Neural cell (in vitro differentiated cells): ENCODE measurements around the gene DENND5B. TPM values are rescaled to one million over a fixed set of nuclear protein-coding genes. Genes with fewer than 3 reads are reported as not detected.

Experiments used
- H2AFZ ChIP-seq: fragments of 200-600, 300-800 bp; sonication (generic), shearing (Covaris generic); 2 replicates; pipeline ENCODE4 v1.6.0; 2014; ENCODE audit warnings: low read depth, mild to moderate bottlenecking, antibody characterized with exemption, low read length, moderate library complexity
- H3F3A ChIP-seq: fragments of 200-600 bp; shearing (Covaris generic); 2 replicates; pipeline ENCODE4 v1.6.1; 2016; ENCODE audit warnings: mild to moderate bottlenecking, moderate library complexity, mixed read lengths, antibody characterized with exemption, low read length; ENCODE audit not compliant: insufficient read depth, poor library complexity, severe bottlenecking
- H3K27ac ChIP-seq: fragments of 200-600, 300-800 bp; sonication (generic), shearing (Covaris generic); 2 replicates; pipeline ENCODE4 v1.5.1; 2014; ENCODE audit warnings: mild to moderate bottlenecking, low read length, moderate library complexity
- H3K27me3 ChIP-seq: fragments of 300-800, 200-600 bp; sonication (generic), shearing (Covaris generic); 2 replicates; pipeline ENCODE4 v1.6.0; 2014; ENCODE audit warnings: mild to moderate bottlenecking, low read depth, low read length, moderate library complexity; ENCODE audit not compliant: insufficient read depth
- H3K36me3 ChIP-seq: fragments of 300-800, 200-600 bp; sonication (generic), shearing (Covaris generic); 2 replicates; pipeline ENCODE4 v1.5.1; 2014; ENCODE audit warnings: mild to moderate bottlenecking, antibody characterized with exemption, low read length, moderate library complexity; ENCODE audit not compliant: insufficient read depth
- H3K4me2 ChIP-seq: fragments of 300-800, 200-600 bp; sonication (generic), shearing (Covaris generic); 2 replicates; pipeline ENCODE4 v1.6.0; 2014; ENCODE audit warnings: mild to moderate bottlenecking, low read length
- H3K4me3 ChIP-seq: fragments of 300-800, 200-600 bp; sonication (generic), shearing (Covaris generic); 2 replicates; pipeline ENCODE4 v1.5.1; 2014; ENCODE audit warnings: mild to moderate bottlenecking, low read length, moderate library complexity
- H3K79me2 ChIP-seq: fragments of 200-600 bp; shearing (Covaris generic); replicated peaks from 2 replicates; pipeline ENCODE4 v1.6.0; 2014; ENCODE audit warnings: mild to moderate bottlenecking, low read length, moderate library complexity; ENCODE audit not compliant: insufficient read depth
- H3K9ac ChIP-seq: fragments of 300-800, 200-600 bp; sonication (generic), shearing (Covaris generic); 2 replicates; pipeline ENCODE4 v1.6.1; 2016; ENCODE audit warnings: mild to moderate bottlenecking, low read length, mixed read lengths
- H3K9me2 ChIP-seq: fragments of 200-600 bp; shearing (Covaris generic); 2 replicates; pipeline ENCODE4 v1.6.1; 2016; ENCODE audit warnings: mild to moderate bottlenecking, low read length, mixed read lengths; ENCODE audit not compliant: insufficient read depth
- H3K9me3 ChIP-seq: fragments of 200-600, 300-800 bp; sonication (generic), shearing (Covaris generic); 2 replicates; pipeline ENCODE4 v1.6.1; 2016; ENCODE audit warnings: mild to moderate bottlenecking, mixed run types, low read length, moderate library complexity, mixed read lengths
- H4K20me1 ChIP-seq: fragments of 200-600 bp; shearing (Covaris generic); 2 replicates; pipeline ENCODE4 v1.6.1; 2016; ENCODE audit warnings: mild to moderate bottlenecking, mixed run types; ENCODE audit not compliant: insufficient read depth
- EP300 ChIP-seq: fragments of 450-650 bp; conservative IDR thresholded peaks from 2 replicates; pipeline ENCODE4 v1.6.1; 2014; ENCODE audit warnings: antibody characterized with exemption, mild to moderate bottlenecking, moderate library complexity; ENCODE audit not compliant: poor library complexity, severe bottlenecking
- EZH2 ChIP-seq: fragments of 200-600, 300-800 bp; shearing (Covaris generic), sonication (generic); IDR thresholded peaks from 2 replicates; pipeline ENCODE4 v1.6.1; 2014; ENCODE audit warnings: antibody characterized with exemption, low read length, borderline replicate concordance, mild to moderate bottlenecking; ENCODE audit not compliant: insufficient read depth, poor library complexity, severe bottlenecking
- MXI1 ChIP-seq: fragments of 450-650 bp; conservative IDR thresholded peaks from 2 replicates; pipeline ENCODE4 v1.6.1; 2014; ENCODE audit warnings: antibody characterized with exemption, mild to moderate bottlenecking; ENCODE audit not compliant: poor library complexity, severe bottlenecking
- POLR2AphosphoS5 ChIP-seq: IDR thresholded peaks from 2 replicates; pipeline ENCODE4 v1.6.1; 2012
- RAD21 ChIP-seq: fragments of 450-650 bp; conservative IDR thresholded peaks from 2 replicates; pipeline ENCODE4 v1.6.1; 2014; ENCODE audit warnings: antibody characterized with exemption, mild to moderate bottlenecking, moderate library complexity
- SMC3 ChIP-seq: fragments of 450-650 bp; conservative IDR thresholded peaks from 2 replicates; pipeline ENCODE4 v1.6.1; 2014; ENCODE audit warnings: antibody characterized with exemption, mild to moderate bottlenecking, moderate library complexity; ENCODE audit not compliant: poor library complexity
- TAF1 ChIP-seq: IDR thresholded peaks from 2 replicates; pipeline ENCODE4 v1.6.1; 2012; ENCODE audit warnings: low read depth
- polyA plus RNA-seq: library from polyadenylated mRNA; depleted of rRNA; stranded (reverse); fragments of >200 nt; gene quantifications from 2 replicates; pipeline ENCODE4 v1.2.3, GENCODE V29; 2014
- TF ChIP-seq, protein P1 (sequence below): fragments of 450-650 bp; IDR thresholded peaks from 2 replicates; pipeline ENCODE4 v1.5.1; 2014; ENCODE audit warnings: antibody characterized with exemption, mild to moderate bottlenecking, moderate library complexity; ENCODE audit not compliant: poor library complexity, severe bottlenecking
- TF ChIP-seq, protein P2 (sequence below): IDR thresholded peaks from 2 replicates; pipeline ENCODE4 v1.6.1; 2012; ENCODE audit warnings: borderline replicate concordance

DENND5B gene
- polyA plus RNA-seq, 1 donor from 2014 or later, result 23.8 TPM

DNA sequence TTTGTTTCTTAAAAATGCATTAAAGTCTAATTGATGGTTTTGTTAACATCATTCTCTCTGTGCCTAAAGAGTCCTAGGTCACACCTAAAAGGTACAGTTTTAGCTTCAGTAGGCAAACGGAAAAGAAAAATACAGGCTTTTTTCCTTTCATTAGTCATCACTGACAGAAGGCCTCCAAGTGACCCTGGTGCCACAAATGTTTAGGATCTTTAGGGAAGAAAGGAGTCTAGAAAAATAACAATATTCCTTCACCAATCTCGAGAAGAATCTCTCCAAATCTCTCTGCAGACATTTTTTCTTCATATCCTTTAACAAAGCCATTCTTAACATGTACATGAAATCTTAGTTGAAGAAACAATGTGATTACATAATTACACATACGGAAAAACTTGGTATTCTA is 2.0 kb downstream of the DENND5B start:
- Histone ChIP-seq H3K4me2 (peak overlapping the region; percentile 65), H3K9me2 (no peaks in the 10 kb centered on the region), H3K9ac (peak overlapping the region; percentile 92), H3K36me3 (no peaks in the 10 kb centered on the region), H3K27me3 (no peaks in the 10 kb centered on the region), H3K79me2 (peaks cover 61% of the 10 kb centered on the region), H2AFZ (no peak overlapping the region), H3F3A (no peaks in the 10 kb centered on the region), H3K9me3 (no peaks in the 10 kb centered on the region), H3K4me3 (peak overlapping the region; percentile 98), H3K27ac (peak overlapping the region; percentile 87), H4K20me1 (no peaks in the 10 kb centered on the region)
- no peak for TF ChIP-seq TAF1
- TF ChIP-seq, protein P1, sequence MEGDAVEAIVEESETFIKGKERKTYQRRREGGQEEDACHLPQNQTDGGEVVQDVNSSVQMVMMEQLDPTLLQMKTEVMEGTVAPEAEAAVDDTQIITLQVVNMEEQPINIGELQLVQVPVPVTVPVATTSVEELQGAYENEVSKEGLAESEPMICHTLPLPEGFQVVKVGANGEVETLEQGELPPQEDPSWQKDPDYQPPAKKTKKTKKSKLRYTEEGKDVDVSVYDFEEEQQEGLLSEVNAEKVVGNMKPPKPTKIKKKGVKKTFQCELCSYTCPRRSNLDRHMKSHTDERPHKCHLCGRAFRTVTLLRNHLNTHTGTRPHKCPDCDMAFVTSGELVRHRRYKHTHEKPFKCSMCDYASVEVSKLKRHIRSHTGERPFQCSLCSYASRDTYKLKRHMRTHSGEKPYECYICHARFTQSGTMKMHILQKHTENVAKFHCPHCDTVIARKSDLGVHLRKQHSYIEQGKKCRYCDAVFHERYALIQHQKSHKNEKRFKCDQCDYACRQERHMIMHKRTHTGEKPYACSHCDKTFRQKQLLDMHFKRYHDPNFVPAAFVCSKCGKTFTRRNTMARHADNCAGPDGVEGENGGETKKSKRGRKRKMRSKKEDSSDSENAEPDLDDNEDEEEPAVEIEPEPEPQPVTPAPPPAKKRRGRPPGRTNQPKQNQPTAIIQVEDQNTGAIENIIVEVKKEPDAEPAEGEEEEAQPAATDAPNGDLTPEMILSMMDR, result no peak
- no peak for TF ChIP-seq EZH2
- no peak for TF ChIP-seq RAD21
- no peak for TF ChIP-seq MXI1
- TF ChIP-seq, protein P2, sequence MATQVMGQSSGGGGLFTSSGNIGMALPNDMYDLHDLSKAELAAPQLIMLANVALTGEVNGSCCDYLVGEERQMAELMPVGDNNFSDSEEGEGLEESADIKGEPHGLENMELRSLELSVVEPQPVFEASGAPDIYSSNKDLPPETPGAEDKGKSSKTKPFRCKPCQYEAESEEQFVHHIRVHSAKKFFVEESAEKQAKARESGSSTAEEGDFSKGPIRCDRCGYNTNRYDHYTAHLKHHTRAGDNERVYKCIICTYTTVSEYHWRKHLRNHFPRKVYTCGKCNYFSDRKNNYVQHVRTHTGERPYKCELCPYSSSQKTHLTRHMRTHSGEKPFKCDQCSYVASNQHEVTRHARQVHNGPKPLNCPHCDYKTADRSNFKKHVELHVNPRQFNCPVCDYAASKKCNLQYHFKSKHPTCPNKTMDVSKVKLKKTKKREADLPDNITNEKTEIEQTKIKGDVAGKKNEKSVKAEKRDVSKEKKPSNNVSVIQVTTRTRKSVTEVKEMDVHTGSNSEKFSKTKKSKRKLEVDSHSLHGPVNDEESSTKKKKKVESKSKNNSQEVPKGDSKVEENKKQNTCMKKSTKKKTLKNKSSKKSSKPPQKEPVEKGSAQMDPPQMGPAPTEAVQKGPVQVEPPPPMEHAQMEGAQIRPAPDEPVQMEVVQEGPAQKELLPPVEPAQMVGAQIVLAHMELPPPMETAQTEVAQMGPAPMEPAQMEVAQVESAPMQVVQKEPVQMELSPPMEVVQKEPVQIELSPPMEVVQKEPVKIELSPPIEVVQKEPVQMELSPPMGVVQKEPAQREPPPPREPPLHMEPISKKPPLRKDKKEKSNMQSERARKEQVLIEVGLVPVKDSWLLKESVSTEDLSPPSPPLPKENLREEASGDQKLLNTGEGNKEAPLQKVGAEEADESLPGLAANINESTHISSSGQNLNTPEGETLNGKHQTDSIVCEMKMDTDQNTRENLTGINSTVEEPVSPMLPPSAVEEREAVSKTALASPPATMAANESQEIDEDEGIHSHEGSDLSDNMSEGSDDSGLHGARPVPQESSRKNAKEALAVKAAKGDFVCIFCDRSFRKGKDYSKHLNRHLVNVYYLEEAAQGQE, result no peak
- TF ChIP-seq SMC3, result no peak
- TF ChIP-seq POLR2AphosphoS5, result no peak

DNA sequence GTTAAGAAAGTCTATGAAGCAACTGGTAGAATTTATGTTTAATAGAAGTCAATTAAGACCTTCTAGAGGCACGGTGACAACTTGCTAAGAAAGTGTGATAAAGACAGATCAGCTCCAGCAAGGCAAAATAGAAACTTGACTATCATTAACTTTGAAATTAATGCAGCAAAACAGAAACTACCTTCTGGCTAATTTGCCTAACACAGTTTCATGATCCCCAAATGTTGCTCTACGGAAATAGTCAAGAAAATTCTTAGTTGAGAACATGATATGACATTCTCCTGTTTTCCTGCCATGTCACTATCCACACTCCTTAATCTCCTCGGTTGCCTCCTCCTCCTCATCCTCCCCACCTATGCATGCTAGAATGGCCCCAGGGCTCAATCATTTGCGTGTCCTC is 4.2 kb downstream of the DENND5B start:
- no peak overlapping the region for H3K4me2 ChIP-seq

More for the DNA sequence above, 4.2 kb downstream of the DENND5B start:
- H3K79me2 ChIP-seq, result peaks cover 82% of the 10 kb centered on the region
- H3K9me3 ChIP-seq, result no peaks in the 10 kb centered on the region
- no peaks in the 10 kb centered on the region for H3K9me2 ChIP-seq
- H3F3A ChIP-seq, result no peaks in the 10 kb centered on the region
- H3K27me3 ChIP-seq, result no peaks in the 10 kb centered on the region
- H2AFZ ChIP-seq, result no peak overlapping the region
- H3K9ac ChIP-seq, result no peak overlapping the region
- no peaks in the 10 kb centered on the region for H4K20me1 ChIP-seq
- TF ChIP-seq EP300 (no peak), MXI1 (no peak), RAD21 (no peak), TAF1 (no peak), EZH2 (no peak), POLR2AphosphoS5 (no peak), SMC3 (no peak)
- TF ChIP-seq, protein P1, result no peak
- TF ChIP-seq, protein P2, result no peak
- no peak overlapping the region for H3K4me3 ChIP-seq
- no peak overlapping the region for H3K27ac ChIP-seq
- no peaks in the 10 kb centered on the region for H3K36me3 ChIP-seq
